Endothelial cell (in vitro differentiated cells): ENCODE data around the gene SGSM2. TPM values are rescaled to one million over a fixed set of nuclear protein-coding genes. Genes with fewer than 3 reads are reported as not detected.

Experiments used
- DNase-seq: peaks from one replicate; pipeline ENCODE4 v3.0.0; 2021; ENCODE audit warnings: low spot score
- H3K27ac Mint-ChIP-seq: one replicate; pipeline ENCODE4 v1.8.0; 2021; ENCODE audit warnings: mixed read lengths, inconsistent platforms; ENCODE audit not compliant: unreplicated experiment
- H3K27me3 Mint-ChIP-seq: one replicate; pipeline ENCODE4 v1.8.0; 2021; ENCODE audit warnings: mild to moderate bottlenecking, moderate library complexity, mixed read lengths, inconsistent platforms; ENCODE audit not compliant: unreplicated experiment
- H3K36me3 Mint-ChIP-seq: one replicate; pipeline ENCODE4 v1.8.0; 2021; ENCODE audit warnings: mild to moderate bottlenecking, low read depth, mixed read lengths, inconsistent platforms; ENCODE audit not compliant: unreplicated experiment
- H3K4me1 Mint-ChIP-seq: one replicate; pipeline ENCODE4 v1.8.0; 2021; ENCODE audit warnings: mild to moderate bottlenecking, mixed read lengths, inconsistent platforms; ENCODE audit not compliant: unreplicated experiment
- H3K4me3 Mint-ChIP-seq: one replicate; pipeline ENCODE4 v1.8.0; 2021; ENCODE audit warnings: mild to moderate bottlenecking, mixed read lengths, inconsistent platforms; ENCODE audit not compliant: unreplicated experiment
- H3K9me3 Mint-ChIP-seq: one replicate; pipeline ENCODE4 v1.8.0; 2021; ENCODE audit warnings: mixed read lengths, inconsistent platforms; ENCODE audit not compliant: unreplicated experiment
- total RNA-seq: library from RNA; stranded (reverse); fragmentation: NEBNext Ultra II Directional; extraction: Animal tissue kit (Norgen Biotek cat#: 25700); gene quantifications from one replicate; pipeline ENCODE4 v1.2.1, GENCODE V29; 2021; ENCODE audit not compliant: unreplicated experiment
- TF ChIP-seq, protein P1 (sequence below): fragments of 200-600 bp; sonication (generic); IDR thresholded peaks from one replicate; pipeline ENCODE4 v1.5.0; 2021; ENCODE audit warnings: antibody characterized with exemption; ENCODE audit not compliant: unreplicated experiment

Gene SGSM2
- total RNA-seq, 1 donor from 2014 or later: 65.4 TPM

DNA sequence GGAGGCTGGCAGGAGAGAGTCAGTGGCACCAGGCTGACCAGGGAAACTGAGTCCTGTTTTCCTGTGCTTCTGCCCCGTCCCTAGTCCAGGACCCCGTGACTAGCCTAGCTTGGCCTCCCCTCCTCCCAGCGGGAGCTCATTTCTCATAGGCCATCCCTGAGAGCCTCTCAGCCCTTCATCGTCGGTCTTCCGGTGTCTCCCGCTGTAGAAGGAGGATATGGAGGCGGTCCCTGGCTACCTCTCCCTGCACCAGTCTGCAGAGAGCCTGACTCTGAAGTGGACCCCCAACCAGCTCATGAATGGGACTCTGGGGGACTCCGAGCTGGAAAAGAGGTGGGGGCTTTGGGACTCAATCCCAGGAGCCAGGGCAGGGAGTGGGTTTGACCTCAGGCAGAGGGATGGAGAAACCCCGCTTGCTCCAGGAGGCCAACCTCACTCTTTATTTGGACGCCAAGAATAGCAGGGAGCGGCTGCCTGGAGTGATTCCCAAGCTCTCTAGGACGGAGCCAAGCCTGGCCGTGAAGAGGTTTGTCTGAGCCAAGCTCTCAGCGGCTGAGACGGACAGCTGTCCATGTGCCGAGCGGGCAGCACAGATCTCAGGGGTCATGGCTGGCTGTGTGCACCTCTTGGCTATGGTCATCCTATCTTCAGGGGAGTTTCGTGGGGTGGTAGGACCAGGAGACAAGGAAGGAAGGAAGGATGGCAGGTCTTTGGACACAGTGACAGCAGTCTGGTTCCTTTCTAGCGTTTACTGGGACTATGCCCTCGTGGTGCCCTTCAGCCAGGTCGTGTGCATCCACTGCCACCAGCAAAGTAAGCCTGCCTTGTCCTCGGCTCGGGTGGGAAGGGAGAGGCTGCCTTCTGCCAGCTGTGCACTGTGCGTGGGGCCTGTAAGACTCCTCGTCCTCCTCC is 26.8 kb downstream of the SGSM2 start:
- H3K4me1 Mint-ChIP-seq: peaks cover 5% of the 10 kb centered on the region
- H3K9me3 Mint-ChIP-seq: no peaks in the 10 kb centered on the region
- H3K27me3 Mint-ChIP-seq: peaks cover 2% of the 10 kb centered on the region
- DNase-seq: no peak
- no peak overlapping the region for H3K27ac Mint-ChIP-seq
- peaks cover 8% of the 10 kb centered on the region for H3K36me3 Mint-ChIP-seq
- H3K4me3 Mint-ChIP-seq: no peak overlapping the region
- TF ChIP-seq, protein P1, sequence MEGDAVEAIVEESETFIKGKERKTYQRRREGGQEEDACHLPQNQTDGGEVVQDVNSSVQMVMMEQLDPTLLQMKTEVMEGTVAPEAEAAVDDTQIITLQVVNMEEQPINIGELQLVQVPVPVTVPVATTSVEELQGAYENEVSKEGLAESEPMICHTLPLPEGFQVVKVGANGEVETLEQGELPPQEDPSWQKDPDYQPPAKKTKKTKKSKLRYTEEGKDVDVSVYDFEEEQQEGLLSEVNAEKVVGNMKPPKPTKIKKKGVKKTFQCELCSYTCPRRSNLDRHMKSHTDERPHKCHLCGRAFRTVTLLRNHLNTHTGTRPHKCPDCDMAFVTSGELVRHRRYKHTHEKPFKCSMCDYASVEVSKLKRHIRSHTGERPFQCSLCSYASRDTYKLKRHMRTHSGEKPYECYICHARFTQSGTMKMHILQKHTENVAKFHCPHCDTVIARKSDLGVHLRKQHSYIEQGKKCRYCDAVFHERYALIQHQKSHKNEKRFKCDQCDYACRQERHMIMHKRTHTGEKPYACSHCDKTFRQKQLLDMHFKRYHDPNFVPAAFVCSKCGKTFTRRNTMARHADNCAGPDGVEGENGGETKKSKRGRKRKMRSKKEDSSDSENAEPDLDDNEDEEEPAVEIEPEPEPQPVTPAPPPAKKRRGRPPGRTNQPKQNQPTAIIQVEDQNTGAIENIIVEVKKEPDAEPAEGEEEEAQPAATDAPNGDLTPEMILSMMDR: no peak

DNA sequence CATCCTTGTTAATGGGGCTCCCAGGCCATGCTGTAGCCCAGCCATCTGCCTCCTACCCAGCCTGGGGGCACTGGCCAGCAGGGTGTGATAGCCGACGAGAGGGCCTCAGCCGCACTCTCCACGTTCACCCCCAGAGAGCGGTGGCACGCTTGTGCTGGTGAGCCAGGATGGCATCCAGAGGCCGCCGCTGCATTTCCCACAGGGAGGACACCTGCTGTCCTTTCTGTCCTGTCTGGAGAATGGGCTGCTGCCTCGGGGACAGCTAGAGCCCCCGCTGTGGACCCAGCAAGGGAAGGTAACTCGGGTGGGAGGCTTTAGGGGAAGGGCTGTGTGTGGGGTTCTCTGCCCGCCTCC is 27.4 kb downstream of the SGSM2 start:
- H3K27ac Mint-ChIP-seq: no peak overlapping the region

DNA sequence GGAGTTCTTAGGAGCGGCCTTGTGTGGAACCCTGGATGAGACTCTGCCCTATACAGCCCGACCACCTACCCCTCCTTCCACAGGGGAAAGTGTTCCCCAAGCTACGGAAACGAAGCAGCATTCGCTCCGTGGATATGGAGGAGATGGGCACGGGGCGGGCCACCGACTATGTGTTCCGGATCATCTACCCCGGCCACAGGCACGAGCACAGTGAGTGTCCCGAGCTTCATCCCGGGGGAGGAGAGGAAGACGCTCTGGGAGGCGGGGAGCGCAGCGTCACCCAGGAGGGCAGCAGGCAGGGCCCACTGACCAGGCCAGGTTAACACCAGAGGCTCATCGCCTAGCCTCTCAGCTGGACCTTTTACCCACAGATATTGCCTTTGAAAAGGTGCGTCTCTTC is 27.8 kb downstream of the SGSM2 start:
- Mint-ChIP-seq H3K27ac (no peak overlapping the region), H3K9me3 (no peaks in the 10 kb centered on the region), H3K4me3 (no peak overlapping the region), H3K27me3 (peaks cover 2% of the 10 kb centered on the region), H3K4me1 (peaks cover 13% of the 10 kb centered on the region), H3K36me3 (peaks cover 8% of the 10 kb centered on the region)
- TF ChIP-seq, protein P1: no peak
- DNase-seq: no peak

More for the DNA sequence above, 27.4 kb downstream of the SGSM2 start:
- peaks cover 8% of the 10 kb centered on the region for H3K36me3 Mint-ChIP-seq
- peaks cover 2% of the 10 kb centered on the region for H3K27me3 Mint-ChIP-seq
- H3K4me1 Mint-ChIP-seq: peaks cover 11% of the 10 kb centered on the region
- DNase-seq: no peak
- H3K9me3 Mint-ChIP-seq: no peaks in the 10 kb centered on the region
- H3K4me3 Mint-ChIP-seq: no peak overlapping the region
- TF ChIP-seq, protein P1: no peak

DNA sequence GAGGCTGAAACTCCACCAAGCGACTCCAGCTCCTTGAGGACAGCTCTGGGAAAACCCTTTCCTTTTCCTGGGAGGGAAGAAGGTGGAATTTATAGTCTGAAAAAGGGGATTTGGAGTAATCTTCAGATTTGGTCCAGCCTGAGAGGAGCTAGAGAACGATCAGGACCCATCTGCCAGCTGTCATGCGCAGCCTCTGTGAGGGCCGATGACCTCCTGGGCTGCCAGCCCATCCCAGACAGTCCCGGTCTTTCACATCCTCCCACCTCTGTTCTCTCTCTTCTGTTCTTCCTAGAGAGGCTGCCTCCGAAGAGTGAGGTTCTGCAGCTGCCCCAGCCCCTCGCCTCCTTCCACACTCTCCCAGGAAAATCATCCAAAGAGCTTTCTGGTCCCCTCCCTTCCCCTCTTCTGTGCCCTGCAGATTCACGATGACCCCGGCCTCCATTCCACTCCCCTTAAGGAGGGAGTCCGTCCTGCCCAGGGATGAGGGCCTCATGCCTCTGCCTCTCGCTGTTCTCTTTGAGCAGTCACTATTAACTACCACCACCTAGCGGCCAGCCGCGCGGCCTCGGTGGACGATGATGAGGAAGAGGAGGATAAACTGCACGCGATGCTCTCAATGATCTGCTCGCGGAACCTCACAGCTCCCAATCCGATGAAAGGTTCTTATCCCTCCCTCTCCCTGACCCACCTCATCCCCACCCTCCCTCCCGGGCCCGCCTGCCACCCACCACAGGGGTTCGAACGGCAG is 29.6 kb downstream of the SGSM2 start:
- H3K9me3 Mint-ChIP-seq: no peaks in the 10 kb centered on the region
- peak; percentile 44 for DNase-seq
- H3K27me3 Mint-ChIP-seq: peaks cover 4% of the 10 kb centered on the region
- no peak overlapping the region for H3K4me3 Mint-ChIP-seq
- no peaks in the 10 kb centered on the region for H3K36me3 Mint-ChIP-seq
- H3K27ac Mint-ChIP-seq: peak overlapping the region; percentile 36
- H3K4me1 Mint-ChIP-seq: peaks cover 16% of the 10 kb centered on the region
- TF ChIP-seq, protein P1: peak; percentile 16

DNA sequence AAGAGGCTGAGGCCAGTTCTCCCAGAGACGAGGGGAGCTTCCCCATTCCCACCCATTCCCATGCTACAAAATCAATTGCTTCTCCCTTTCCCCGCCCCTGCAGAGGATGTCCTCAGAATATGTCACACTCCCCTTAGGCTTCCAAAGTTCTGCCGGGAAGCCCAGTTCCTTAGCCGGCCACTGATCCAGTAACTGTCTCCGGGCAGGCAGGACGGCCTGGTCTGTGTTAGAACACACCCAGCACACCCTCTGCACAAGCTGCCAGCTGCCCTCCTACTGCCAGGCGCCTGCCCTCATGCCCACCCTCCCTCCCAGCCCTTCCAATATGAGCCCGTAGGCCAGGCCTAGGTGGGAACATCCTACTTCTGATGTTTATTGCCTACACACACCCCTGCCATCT is 31.1 kb downstream of the SGSM2 start:
- no peaks in the 10 kb centered on the region for H3K9me3 Mint-ChIP-seq
- H3K4me3 Mint-ChIP-seq: no peak overlapping the region
- TF ChIP-seq, protein P1: no peak
- peaks cover 4% of the 10 kb centered on the region for H3K27me3 Mint-ChIP-seq
- no peaks in the 10 kb centered on the region for H3K36me3 Mint-ChIP-seq
- H3K27ac Mint-ChIP-seq: no peak overlapping the region
- no peak for DNase-seq
- H3K4me1 Mint-ChIP-seq: peaks cover 16% of the 10 kb centered on the region
